Ishikawa (cell line): ENCODE data around the gene TM9SF3.

ENCODE experiments used
- CEBPB ChIP-seq: IDR thresholded peaks from 2 replicates; pipeline ENCODE4 v1.6.1; 2012
- CREB1 ChIP-seq: IDR thresholded peaks from 2 replicates; pipeline ENCODE4 v1.6.1; 2012; ENCODE audit warnings: low read depth
- EGR1 ChIP-seq: IDR thresholded peaks from 2 replicates; pipeline ENCODE4 v1.6.1; 2012
- EP300 ChIP-seq: IDR thresholded peaks from 2 replicates; pipeline ENCODE4 v1.6.1; 2012; ENCODE audit warnings: borderline replicate concordance
- FOXM1 ChIP-seq: IDR thresholded peaks from 2 replicates; pipeline ENCODE4 v1.6.1; 2012; ENCODE audit warnings: low read depth, borderline replicate concordance
- MAX ChIP-seq: IDR thresholded peaks from 2 replicates; pipeline ENCODE4 v1.6.1; 2012
- NFIC ChIP-seq: IDR thresholded peaks from 2 replicates; pipeline ENCODE4 v1.6.1; 2012
- RAD21 ChIP-seq: IDR thresholded peaks from 2 replicates; pipeline ENCODE4 v1.6.1; 2012; ENCODE audit warnings: low read depth
- REST ChIP-seq: IDR thresholded peaks from 2 replicates; pipeline ENCODE4 v1.6.1; 2012; ENCODE audit warnings: low read depth, mild to moderate bottlenecking
- TAF1 ChIP-seq: IDR thresholded peaks from 2 replicates; pipeline ENCODE4 v1.6.1; 2012; ENCODE audit warnings: low read depth, mild to moderate bottlenecking
- TCF12 ChIP-seq: IDR thresholded peaks from 2 replicates; pipeline ENCODE4 v1.6.1; 2012; ENCODE audit warnings: low read depth
- TEAD4 ChIP-seq: IDR thresholded peaks from 2 replicates; pipeline ENCODE4 v1.6.1; 2012
- USF1 ChIP-seq: IDR thresholded peaks from 2 replicates; pipeline ENCODE4 v1.6.1; 2012
- YY1 ChIP-seq: IDR thresholded peaks from 2 replicates; pipeline ENCODE4 v1.6.1; 2012; ENCODE audit warnings: low read depth
- ZBTB7A ChIP-seq: IDR thresholded peaks from 2 replicates; pipeline ENCODE4 v1.6.1; 2012; ENCODE audit warnings: low read depth

TM9SF3 gene

GRCh38 chr10:96524741-96525140 is 62.1 kb downstream of the TM9SF3 start:
- 0 out of 2 replicates have a peak, but pooled peaks have one; percentile 30 for TF ChIP-seq TEAD4
- TF ChIP-seq CREB1 = no peak
- no peak for TF ChIP-seq TAF1
- TF ChIP-seq MAX = no peak
- peak; percentile 86 for TF ChIP-seq NFIC

GRCh38 chr10:96517284-96517683 is 69.5 kb downstream of the TM9SF3 start:
- TF ChIP-seq RAD21 (no peak), USF1 (no peak), FOXM1 (no peak), EP300 (no peak), ZBTB7A (no peak), NFIC (no peak), TEAD4 (no peak), REST (no peak), TCF12 (no peak), MAX (no peak), CREB1 (no peak), YY1 (no peak)

- TF ChIP-seq CEBPB = no peak
- no peak for TF ChIP-seq TCF12
- no peak for TF ChIP-seq CREB1
- no peak for TF ChIP-seq NFIC
- TF ChIP-seq ZBTB7A = no peak
- TF ChIP-seq YY1 = no peak
- no peak for TF ChIP-seq USF1
- no peak for TF ChIP-seq EGR1
- TF ChIP-seq TEAD4 = no peak
- no peak for TF ChIP-seq FOXM1
- no peak for TF ChIP-seq TAF1
- no peak for TF ChIP-seq REST
- no peak for TF ChIP-seq RAD21
- TF ChIP-seq MAX = no peak
- TF ChIP-seq EP300 = no peak
These were observed 70.5 kb downstream of the TM9SF3 start for GRCh38 chr10:96516337-96516736.

- no peak for TF ChIP-seq FOXM1
- TF ChIP-seq USF1 = peak; percentile 23; the same call in 1 of the 2 replicates
- no peak for TF ChIP-seq CREB1
- no peak for TF ChIP-seq ZBTB7A
- TF ChIP-seq NFIC = no peak
- peak; percentile 31; the same call in 1 of the 2 replicates for TF ChIP-seq EP300
- TF ChIP-seq CEBPB = no peak
- TF ChIP-seq TEAD4 = peak; percentile 15; the same call in 1 of the 2 replicates
- TF ChIP-seq MAX = peak; percentile 93
- no peak for TF ChIP-seq EGR1
- 0 out of 2 replicates have a peak, but pooled peaks have one; percentile 50 for TF ChIP-seq YY1
- TF ChIP-seq TCF12 = peak; percentile 70; the same call in 1 of the 2 replicates
- no peak for TF ChIP-seq REST
- TF ChIP-seq TAF1 = peak; percentile 86
- TF ChIP-seq RAD21 = peak; percentile 46; the same call in 1 of the 2 replicates
These were observed 72.9 kb downstream of the TM9SF3 start, which contains the start of gene TLL2 for GRCh38 chr10:96513698-96514561. TLL2 (minus strand) TSS chr10:96513926; CDS start chr10:96513685, 241 bp downstream.
